ENCODE results near the gene IKZF3. TPM values are rescaled to one million over a fixed set of nuclear protein-coding genes. Genes with fewer than 3 reads are reported as not detected.

IKZF3 gene
- total and polyA plus RNA-seq, 10 of the 15 experiments (the other 5 are each of a cell fraction or from before 2014, with no cell fraction given), result 5.5 to 98.2 (median 47.6) TPM

GRCh38 chr17:39820987-39821386, 43.1 kb downstream of the IKZF3 start (continued):
- no peak for TF ChIP-seq MAX (IDR thresholded peaks at IDR 0.05; ENCODE audit: low read depth, low read length)
- TF ChIP-seq TCF12 (IDR thresholded peaks at IDR 0.05; ENCODE audit: low read depth, low read length), result no peak
- no peak for TF ChIP-seq ATF7 (IDR thresholded peaks at IDR 0.05; ENCODE audit: low read depth)
- TF ChIP-seq BHLHE40 (IDR thresholded peaks at IDR 0.05; ENCODE audit: borderline replicate concordance in 1 of 2, low read depth in 2 of 2, low read length in 1 of 2), result no peak
- TF ChIP-seq, protein P1, sequence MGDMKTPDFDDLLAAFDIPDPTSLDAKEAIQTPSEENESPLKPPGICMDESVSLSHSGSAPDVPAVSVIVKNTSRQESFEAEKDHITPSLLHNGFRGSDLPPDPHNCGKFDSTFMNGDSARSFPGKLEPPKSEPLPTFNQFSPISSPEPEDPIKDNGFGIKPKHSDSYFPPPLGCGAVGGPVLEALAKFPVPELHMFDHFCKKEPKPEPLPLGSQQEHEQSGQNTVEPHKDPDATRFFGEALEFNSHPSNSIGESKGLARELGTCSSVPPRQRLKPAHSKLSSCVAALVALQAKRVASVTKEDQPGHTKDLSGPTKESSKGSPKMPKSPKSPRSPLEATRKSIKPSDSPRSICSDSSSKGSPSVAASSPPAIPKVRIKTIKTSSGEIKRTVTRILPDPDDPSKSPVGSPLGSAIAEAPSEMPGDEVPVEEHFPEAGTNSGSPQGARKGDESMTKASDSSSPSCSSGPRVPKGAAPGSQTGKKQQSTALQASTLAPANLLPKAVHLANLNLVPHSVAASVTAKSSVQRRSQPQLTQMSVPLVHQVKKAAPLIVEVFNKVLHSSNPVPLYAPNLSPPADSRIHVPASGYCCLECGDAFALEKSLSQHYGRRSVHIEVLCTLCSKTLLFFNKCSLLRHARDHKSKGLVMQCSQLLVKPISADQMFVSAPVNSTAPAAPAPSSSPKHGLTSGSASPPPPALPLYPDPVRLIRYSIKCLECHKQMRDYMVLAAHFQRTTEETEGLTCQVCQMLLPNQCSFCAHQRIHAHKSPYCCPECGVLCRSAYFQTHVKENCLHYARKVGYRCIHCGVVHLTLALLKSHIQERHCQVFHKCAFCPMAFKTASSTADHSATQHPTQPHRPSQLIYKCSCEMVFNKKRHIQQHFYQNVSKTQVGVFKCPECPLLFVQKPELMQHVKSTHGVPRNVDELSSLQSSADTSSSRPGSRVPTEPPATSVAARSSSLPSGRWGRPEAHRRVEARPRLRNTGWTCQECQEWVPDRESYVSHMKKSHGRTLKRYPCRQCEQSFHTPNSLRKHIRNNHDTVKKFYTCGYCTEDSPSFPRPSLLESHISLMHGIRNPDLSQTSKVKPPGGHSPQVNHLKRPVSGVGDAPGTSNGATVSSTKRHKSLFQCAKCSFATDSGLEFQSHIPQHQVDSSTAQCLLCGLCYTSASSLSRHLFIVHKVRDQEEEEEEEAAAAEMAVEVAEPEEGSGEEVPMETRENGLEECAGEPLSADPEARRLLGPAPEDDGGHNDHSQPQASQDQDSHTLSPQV (IDR thresholded peaks at IDR 0.05), result no peak
- no peak for TF ChIP-seq IRF3 (IDR thresholded peaks at IDR 0.05)
- TF ChIP-seq JUND (IDR thresholded peaks at IDR 0.05; ENCODE audit: low read depth, low read length), result no peak
- TF ChIP-seq NFIC (IDR thresholded peaks at IDR 0.05; ENCODE audit: low read depth, low read length), result no peak
- TF ChIP-seq CHD4 (IDR thresholded peaks at IDR 0.05), result no peak
- no peak for TF ChIP-seq MTA3 (IDR thresholded peaks at IDR 0.05; ENCODE audit: borderline replicate concordance, low read length)
